ENCODE data around the gene ADAMTS6.

DNA sequence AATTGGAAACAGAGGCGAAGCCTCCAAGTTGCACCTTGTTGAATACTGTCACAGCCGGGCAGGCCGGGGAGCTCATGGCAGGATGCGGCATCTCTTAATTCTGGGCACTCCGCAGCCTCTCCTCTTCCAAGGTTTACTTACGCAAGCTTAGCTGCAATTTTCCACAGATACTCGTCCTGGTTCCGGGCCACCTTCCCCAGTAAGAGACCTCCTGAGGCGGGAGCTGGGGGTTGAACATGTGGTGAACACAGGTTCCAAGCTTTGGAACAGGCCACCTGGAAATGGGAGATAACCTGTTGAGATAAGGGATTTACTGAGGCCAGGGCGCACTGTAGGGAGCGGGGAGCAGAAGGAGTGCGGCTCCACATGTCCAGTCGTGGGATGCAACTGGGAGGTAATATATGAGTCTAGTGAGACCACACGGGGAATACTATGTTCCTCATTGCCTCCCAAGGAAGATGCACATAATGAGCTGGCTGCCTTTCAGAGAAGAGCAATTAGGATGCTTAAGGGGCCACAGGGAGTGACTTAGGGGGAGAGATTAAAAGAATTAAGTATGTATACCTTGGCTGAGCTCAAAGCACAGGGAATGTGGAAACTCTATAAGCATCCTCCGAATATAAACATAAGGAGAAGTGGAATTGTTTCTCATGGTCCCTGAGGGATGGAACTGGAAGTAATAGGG lies 377.8 kb downstream of the ADAMTS6 start:
- TF ChIP-seq, protein P1, sequence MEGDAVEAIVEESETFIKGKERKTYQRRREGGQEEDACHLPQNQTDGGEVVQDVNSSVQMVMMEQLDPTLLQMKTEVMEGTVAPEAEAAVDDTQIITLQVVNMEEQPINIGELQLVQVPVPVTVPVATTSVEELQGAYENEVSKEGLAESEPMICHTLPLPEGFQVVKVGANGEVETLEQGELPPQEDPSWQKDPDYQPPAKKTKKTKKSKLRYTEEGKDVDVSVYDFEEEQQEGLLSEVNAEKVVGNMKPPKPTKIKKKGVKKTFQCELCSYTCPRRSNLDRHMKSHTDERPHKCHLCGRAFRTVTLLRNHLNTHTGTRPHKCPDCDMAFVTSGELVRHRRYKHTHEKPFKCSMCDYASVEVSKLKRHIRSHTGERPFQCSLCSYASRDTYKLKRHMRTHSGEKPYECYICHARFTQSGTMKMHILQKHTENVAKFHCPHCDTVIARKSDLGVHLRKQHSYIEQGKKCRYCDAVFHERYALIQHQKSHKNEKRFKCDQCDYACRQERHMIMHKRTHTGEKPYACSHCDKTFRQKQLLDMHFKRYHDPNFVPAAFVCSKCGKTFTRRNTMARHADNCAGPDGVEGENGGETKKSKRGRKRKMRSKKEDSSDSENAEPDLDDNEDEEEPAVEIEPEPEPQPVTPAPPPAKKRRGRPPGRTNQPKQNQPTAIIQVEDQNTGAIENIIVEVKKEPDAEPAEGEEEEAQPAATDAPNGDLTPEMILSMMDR (IDR thresholded peaks at IDR 0.05), result no peak
- no peak for TF ChIP-seq ZFX (IDR thresholded peaks at IDR 0.05; ENCODE audit: borderline replicate concordance)

Data from 22Rv1 (cell line).